Sciatic nerve (tissue), 2 donors: ENCODE data around the gene WBP2NL. TPM values are rescaled to one million over a fixed set of nuclear protein-coding genes. Genes with fewer than 3 reads are reported as not detected.
A peak's percentile ranks its signal among the peaks of the same experiment; 100 is the strongest.

Experiments used
- ATAC-seq: fragments of 200-7000 bp; cut with Tn5 transposase; one replicate; pipeline ENCODE4 v1.9.1; 2020; ENCODE audit warnings: mild to moderate bottlenecking, moderate library complexity
- DNase-seq: peaks from one replicate; pipeline ENCODE4 v3.0.0-alpha.2; 2020; ENCODE audit warnings: low spot score
- intact Hi-C: fragments of 100-400 bp; cut with DNase I; formaldehyde crosslinking; loops from one replicate; pipeline ENCODE4 v1.14.2; 2022
- total RNA-seq: library from RNA; stranded (reverse); fragmentation: NEBNext Ultra II Directional; extraction: Animal tissue kit (Norgen Biotek cat#: 25700); gene quantifications from one replicate; pipeline ENCODE4 v1.2.1, GENCODE V29; 2021
- donor health status: DM: no; HTN: no; CAD: no.
- donor health status: DM: no; HTN: no; CAD: no.

Gene WBP2NL
- total RNA-seq, 1 donor from 2014 or later: 9.4 TPM

DNA sequence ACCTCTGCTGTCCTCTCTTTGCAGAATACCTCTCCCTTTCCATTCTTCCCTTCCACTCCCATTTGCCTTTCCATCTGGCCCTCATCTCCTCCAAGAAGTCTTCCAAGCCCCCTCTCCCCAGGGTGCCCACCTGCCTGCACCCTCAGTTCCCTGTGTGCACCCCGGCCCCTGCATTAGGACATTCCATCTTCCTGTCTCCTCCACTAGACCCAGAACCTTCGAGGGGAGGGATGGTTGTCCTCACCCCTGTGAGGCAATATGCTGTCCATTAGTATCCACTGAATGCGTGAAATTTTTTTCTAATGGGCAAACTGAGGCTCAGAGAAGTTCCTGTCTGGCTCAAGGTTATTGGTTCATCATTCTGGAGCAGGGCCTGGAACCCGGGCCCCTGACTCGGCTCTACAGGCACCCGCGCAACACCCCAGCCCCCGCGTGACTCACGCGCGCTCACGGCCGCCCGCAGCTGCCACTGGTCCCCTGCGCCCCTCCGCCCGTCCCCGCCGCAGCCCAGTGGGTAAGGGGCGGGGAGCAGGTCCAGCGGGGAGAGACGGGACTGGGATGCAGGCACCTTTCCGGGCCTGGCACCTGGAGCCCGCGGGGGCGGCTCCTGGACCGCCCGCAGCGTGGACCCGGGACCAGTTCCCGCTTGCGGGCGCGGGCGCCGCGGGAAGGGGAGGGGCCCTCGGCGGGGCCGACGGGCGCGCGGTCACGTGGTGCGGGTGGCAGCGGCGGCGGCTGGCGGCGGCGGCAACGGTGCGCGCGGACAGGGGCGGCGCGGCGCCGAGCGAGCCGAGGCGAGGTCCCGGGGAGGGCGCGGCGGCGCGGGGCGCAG is 22.3 kb upstream of the WBP2NL start:
- ATAC-seq (no peak), DNase-seq (peak; percentile 65)
- intact Hi-C loops: loop anchor here (10.0 kb wide), 1 partner anchor 89 kb away; no protein-coding TSS in a partner anchor

DNA sequence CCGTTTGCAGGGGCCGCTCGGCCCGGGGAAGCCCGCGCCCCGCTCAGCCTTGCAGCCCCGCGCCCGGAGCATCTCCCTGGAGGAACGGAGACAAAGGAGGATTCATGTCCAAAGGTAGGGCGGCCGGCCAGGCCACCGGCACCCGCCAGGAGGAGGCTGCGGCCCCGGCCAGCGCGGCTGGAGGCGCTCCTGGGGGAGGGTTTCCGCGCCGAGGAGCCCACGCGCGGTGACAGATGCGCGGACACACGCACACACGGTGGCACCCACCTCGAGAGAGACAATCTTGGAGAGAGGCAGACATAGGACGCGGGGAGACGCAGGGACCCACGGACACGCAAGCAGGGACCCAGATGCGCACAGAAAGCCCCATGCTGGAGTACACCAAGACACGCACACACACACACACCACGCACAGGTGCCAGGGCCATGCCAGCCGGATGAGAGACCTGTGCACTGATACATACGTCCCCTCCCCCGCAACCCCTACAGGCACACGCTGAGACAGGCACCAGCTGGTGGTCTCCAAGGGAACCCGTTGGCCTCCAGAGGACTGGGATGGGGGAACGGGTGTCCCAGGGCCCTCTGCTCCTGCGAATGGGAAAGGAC is 21.5 kb upstream of the WBP2NL start:
- DNase-seq: no peak
- intact Hi-C loops: loop anchor here (10.0 kb wide), 1 partner anchor 88 kb away; no protein-coding TSS in a partner anchor
- ATAC-seq: no peak

DNA sequence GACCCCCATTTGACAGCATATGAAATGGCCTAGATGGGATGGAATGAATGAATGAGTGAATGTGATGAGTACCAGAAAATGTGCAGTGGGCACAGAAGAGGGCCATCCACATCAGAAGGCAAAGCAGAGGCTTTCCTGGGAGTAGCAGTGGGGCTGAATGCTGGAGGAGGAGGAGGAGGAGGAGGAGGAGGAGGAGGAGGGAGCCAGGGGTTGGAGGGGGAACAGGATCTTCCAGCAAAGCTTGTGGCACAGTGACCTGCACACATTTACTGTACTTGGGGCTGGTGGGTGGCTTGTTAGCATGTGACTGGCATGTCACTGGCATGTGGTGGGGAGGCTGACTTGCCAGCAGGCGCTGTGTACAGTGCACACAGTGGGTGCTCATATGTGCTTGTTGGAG is 19.9 kb upstream of the WBP2NL start:
- ATAC-seq: no peak
- DNase-seq: no peak
- intact Hi-C loops: loop anchor here (10.0 kb wide), 1 partner anchor 86 kb away; no protein-coding TSS in a partner anchor

DNA sequence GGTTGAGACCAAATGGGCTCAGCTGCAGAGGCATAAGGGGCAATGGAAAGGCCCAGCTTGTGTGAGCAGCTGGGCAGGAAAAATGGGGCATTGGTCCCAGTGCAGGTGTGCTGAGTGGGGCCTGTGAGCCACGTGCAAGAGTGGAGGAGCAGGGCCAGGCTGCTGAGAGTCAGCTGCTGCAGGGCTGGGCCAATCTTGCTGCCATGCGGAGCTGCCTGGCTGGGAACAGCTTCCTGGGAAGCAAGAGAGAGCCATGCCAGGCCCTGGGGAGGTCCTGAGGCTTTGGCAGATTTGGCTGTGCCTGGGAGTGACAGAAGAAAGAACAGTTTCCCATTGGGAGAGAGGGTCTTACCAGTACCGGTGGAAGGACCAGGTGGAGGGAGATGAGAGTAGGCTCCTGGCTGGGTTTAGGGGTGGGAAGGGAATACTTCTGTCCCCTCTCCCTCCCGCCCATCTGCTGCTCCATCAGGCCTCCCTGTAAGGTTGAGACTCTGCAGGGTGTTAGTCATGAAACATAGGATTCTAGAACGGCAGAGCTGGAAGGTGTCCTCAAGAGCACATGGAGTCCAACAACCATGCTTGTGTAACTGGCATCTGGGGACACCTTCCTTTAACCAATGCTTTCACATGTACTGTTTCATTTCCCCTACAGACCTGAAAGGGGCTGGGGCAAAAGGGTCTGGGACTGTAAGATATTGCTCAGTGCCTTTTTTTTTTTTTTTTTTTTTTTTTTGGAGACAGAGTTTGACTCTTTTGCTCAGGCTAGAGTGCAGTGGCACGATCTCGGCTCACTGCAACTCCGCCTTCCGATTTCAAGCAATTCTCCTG is 19.0 kb upstream of the WBP2NL start:
- intact Hi-C loops: loop anchor here (10.0 kb wide), 1 partner anchor 85 kb away; no protein-coding TSS in a partner anchor
- DNase-seq (no peak), ATAC-seq (no peak)

- intact Hi-C loops: no loop called here
- no peak for ATAC-seq
- DNase-seq: no peak
Measured at GRCh38 chr22:41982865-41983264, 15.7 kb upstream of the WBP2NL start.

DNA sequence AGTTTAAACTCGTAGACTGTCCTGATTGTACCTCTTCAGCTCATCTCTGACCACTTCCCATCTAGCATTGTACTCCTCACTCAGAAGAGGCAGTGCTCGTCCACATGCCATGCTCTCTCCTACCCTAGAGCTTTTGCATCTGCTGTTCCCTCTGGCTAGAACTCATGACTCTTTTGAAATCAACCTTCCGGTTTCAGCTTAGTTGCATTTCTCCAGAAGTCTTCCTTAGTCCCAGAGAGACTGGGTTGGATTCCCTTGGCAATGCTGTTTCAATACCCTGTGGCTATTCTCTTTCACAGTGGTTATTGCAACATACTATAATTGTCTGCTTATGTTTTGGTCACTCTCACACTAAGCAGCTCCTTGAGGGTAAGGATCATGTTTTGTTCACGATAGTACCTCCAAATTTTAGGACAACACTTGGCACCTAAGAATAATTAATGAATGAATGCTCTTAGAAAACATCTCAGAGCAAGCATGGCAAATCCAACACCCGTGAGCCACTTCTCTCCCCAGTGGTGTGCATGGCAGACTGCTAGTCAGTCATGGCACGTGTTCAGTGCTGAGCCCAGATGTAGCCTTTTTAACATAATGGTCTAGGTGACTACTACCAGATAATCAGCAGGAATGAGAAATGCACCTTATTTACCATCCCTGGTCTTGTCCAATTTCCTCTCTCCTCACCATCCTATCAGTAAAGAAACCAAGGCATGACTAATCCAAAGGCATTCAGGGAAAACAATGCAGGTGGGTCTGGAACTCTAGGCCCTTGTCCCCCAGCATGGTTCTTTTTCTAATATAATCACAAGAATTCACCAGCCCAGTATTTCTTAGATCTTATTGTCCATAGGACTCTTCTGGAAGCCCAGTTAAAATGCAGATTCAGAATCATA is 14.8 kb upstream of the WBP2NL start:
- intact Hi-C loops: no loop called here
- ATAC-seq (peak; percentile 44), DNase-seq (no peak)

GRCh38 chr22:41987276-41987675 is 11.3 kb upstream of the WBP2NL start:
- no peak for DNase-seq
- intact Hi-C loops: no loop called here

GRCh38 chr22:41989246-41989645 is 9.3 kb upstream of the WBP2NL start:
- ATAC-seq: no peak
- DNase-seq: no peak
- intact Hi-C loops: no loop called here

More at GRCh38 chr22:41987276-41987675, 11.3 kb upstream of the WBP2NL start:
- ATAC-seq: no peak

- ATAC-seq (no peak), DNase-seq (no peak)
- intact Hi-C loops: no loop called here
Measured at GRCh38 chr22:41991111-41991510, 7.5 kb upstream of the WBP2NL start.

DNA sequence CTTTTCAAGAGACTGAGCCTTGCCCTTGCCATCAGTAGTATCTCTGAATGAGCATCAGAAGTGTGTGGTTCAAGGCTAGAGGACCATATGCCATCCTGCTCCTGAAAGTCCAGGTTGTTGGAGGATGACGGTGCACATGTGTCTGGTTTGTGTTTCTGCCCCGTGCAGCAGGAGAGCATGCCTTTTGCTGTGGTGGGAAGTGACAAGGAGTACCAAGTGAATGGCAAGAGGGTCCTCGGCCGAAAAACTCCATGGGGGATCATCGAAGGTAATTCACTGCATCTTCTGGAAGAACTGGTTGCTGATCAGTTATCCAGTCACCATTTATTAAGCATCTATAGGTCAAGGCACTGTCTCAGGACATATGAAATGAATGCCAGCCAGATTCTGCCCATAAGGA is 6.1 kb upstream of the WBP2NL start:
- intact Hi-C loops: no loop called here
- DNase-seq: peak; percentile 13
- ATAC-seq: no peak

DNA sequence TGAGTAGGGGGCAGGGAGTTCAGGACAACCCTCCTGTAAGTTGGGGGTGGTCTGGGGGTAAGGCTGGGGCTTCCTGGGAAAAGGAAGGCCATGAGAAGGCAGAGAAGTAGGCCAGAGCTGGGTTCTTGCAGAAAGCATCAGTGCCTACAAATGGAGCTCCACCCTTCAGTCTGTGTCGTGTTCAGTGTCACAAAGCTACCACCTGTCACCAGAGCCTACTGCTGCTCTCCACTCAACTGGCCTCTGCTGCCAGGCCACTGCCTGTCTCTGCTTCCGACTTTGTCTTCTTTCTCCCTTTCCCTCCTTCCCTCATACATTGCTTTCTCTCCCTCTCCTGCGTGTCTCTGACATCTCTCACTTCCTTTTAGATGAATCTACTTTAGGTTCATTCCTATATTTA is 3.4 kb upstream of the WBP2NL start:
- ATAC-seq (no peak), DNase-seq (no peak)
- intact Hi-C loops: no loop called here

DNA sequence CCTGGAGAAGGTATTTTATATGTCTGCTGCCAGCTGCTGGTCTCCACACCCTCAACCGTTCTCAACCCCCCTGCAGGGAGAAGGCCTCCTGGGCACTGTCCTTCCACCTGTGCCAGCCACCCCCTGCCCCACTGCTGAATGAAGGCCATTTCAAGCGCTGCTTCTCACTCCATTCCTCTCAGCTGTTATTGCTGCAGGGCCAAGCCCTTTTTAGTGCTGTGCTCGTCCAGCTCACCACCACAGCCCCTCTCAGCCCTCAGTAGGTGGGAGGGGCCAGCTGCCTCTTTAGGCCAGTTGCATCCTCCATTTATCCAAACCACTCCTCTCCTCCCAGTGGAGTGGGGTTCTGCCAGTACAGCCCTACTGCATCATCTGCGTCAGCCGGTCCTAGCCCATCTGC is 1.8 kb upstream of the WBP2NL start:
- DNase-seq: no peak
- no peak for ATAC-seq
- intact Hi-C loops: no loop called here

DNA sequence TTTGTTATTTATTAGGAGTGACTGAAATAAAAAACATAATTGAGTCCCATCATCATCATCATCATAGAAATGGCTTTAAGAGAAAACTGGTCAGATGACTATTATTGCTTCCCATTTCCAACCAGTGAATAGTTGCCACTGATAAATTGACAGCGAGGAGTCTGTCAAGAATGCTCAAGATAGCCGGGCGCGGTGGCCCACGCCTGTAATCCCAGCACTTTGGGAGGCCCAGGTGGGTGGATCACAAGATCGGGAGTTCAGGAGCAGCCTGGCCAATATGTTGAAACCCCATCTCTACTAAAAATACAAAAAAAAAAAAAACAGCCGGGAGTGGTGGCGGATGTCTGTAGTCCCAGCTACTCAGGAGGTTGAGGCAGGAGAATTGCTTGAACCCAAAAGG is 1.9 kb downstream of the WBP2NL start:
- intact Hi-C loops: no loop called here
- no peak for DNase-seq
- ATAC-seq: no peak

GRCh38 chr22:42001121-42001520 is 2.5 kb downstream of the WBP2NL start:
- ATAC-seq: no peak
- DNase-seq: no peak
- intact Hi-C loops: no loop called here

DNA sequence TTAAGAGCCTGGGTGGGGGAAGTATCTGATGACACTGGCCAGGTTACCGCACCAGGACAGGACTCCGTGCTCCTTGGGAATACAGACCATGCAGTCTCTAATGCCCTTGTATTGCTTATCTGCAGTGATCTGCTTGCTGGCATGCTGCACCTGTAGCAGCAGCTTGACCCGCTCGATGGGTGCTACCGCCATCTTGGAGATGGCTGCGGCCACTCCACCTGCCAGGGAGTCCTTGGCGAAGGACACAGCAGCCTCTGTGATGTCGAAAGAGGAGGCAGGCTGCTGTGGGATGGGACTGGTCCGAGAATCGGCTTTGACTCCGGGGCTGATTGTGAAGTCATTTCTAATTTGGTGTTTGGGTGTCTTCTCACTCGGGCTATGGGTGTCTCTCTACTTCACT is 3.1 kb downstream of the WBP2NL start:
- DNase-seq (no peak), ATAC-seq (no peak)
- intact Hi-C loops: no loop called here

- ATAC-seq (no peak), DNase-seq (no peak)
- intact Hi-C loops: no loop called here
Measured at GRCh38 chr22:42007922-42008321, 9.3 kb downstream of the WBP2NL start.

GRCh38 chr22:42010778-42011177 is 12.2 kb downstream of the WBP2NL start:
- ATAC-seq (no peak), DNase-seq (no peak)
- intact Hi-C loops: no loop called here

DNA sequence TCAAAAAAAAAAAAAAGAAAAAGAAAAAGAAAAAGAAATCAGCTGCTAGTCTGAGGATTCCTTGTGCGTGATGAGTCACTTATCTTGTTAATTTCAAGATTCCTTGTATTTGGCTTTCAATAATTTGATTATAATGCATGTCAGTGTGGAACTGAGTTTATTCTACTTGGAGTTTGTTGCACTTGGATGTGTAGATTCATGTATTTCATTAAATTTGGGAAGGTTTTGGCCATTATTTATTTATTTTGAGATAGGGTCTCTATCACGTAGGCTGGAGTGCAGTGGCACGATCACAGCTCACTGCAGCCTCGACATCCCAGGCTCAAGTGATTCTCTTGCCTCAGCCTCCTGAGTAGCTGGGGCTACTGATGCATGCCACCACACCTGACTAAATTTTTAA is 14.8 kb downstream of the WBP2NL start:
- no peak for ATAC-seq
- intact Hi-C loops: no loop called here

GRCh38 chr22:42016111-42016510 is 17.5 kb downstream of the WBP2NL start:
- DNase-seq (no peak), ATAC-seq (no peak)
- intact Hi-C loops: no loop called here

More for the DNA sequence above, 14.8 kb downstream of the WBP2NL start:
- no peak for DNase-seq
